ENCODE results near the gene ZNF132. TPM values are rescaled to one million over a fixed set of nuclear protein-coding genes. Genes with fewer than 3 reads are reported as not detected.

Gene ZNF132
- total RNA-seq, 1 donor from 2014 or later, result 1.0 TPM

DNA sequence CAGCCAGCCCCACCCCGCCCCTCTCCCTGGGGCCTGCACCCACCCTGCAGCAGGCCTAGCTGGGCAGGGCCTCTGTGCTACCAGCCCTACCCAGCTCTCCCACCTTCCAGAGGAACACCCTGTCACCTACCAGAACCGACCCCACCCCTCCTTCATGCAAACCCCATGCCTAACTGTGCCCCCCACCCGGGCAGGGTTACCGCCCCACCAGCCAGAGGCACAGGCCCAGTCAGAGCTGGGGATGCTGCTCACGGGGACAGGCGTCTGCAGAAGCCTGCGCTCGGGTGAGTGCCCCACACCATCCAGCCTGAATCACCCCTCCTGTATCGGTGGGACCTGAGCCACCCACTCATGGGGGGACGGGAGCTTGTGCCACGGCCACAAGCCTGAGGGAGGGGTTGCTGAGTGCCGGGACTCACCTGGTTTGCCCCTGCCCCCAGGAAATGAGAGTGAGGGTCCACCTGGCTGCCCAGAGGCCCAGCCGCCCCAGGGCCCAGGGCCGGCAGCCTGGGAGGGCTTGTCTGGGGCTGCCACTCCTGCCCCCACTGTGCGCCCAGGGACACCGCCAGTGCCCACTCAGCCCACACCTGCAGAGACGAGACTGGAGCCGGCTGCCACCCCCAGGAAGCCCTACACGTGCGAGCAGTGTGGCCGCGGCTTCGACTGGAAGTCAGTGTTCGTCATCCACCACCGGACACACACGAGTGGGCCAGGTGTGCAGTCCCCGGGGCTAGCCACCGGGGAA, 40.0 kb upstream of the ZNF132 start:
- Mint-ChIP-seq H3K27ac (no peak overlapping the region), H3K4me1 (peaks cover 10% of the 10 kb centered on the region), H3K27me3 (ENCODE audit: insufficient read depth, low read depth) (peaks cover 5% of the 10 kb centered on the region), H3K9me3 (no peaks in the 10 kb centered on the region), H3K4me3 (no peak overlapping the region), H3K36me3 (peaks cover 8% of the 10 kb centered on the region)
- Histone ChIP-seq H3K4me2 (no peak overlapping the region), H4K20me1 (ENCODE audit: low read depth) (no peaks in the 10 kb centered on the region), H3K36me3 (no peaks in the 10 kb centered on the region), H3K79me2 (ENCODE audit: low read depth) (no peaks in the 10 kb centered on the region), H3F3A (ENCODE audit: low read depth) (peaks cover 20% of the 10 kb centered on the region), H2AFZ (replicated peaks) (no peak overlapping the region), H3K27ac (no peak overlapping the region), H3K9me3 (ENCODE audit: low read depth) (no peaks in the 10 kb centered on the region), H3K4me1 (peaks cover 9% of the 10 kb centered on the region), H3K4me3 (no peak overlapping the region), H3K27me3 (no peaks in the 10 kb centered on the region), H3K9ac (no peak overlapping the region)
- no peak for DNase-seq (ENCODE audit: low spot score)
- no peak for TF ChIP-seq EZH2 (IDR thresholded peaks at IDR 0.05)
- TF ChIP-seq, protein P1, sequence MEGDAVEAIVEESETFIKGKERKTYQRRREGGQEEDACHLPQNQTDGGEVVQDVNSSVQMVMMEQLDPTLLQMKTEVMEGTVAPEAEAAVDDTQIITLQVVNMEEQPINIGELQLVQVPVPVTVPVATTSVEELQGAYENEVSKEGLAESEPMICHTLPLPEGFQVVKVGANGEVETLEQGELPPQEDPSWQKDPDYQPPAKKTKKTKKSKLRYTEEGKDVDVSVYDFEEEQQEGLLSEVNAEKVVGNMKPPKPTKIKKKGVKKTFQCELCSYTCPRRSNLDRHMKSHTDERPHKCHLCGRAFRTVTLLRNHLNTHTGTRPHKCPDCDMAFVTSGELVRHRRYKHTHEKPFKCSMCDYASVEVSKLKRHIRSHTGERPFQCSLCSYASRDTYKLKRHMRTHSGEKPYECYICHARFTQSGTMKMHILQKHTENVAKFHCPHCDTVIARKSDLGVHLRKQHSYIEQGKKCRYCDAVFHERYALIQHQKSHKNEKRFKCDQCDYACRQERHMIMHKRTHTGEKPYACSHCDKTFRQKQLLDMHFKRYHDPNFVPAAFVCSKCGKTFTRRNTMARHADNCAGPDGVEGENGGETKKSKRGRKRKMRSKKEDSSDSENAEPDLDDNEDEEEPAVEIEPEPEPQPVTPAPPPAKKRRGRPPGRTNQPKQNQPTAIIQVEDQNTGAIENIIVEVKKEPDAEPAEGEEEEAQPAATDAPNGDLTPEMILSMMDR (IDR thresholded peaks at IDR 0.05), result no peak
- no peak for TF ChIP-seq EZH2phosphoT487 (IDR thresholded peaks at IDR 0.05)

DNA sequence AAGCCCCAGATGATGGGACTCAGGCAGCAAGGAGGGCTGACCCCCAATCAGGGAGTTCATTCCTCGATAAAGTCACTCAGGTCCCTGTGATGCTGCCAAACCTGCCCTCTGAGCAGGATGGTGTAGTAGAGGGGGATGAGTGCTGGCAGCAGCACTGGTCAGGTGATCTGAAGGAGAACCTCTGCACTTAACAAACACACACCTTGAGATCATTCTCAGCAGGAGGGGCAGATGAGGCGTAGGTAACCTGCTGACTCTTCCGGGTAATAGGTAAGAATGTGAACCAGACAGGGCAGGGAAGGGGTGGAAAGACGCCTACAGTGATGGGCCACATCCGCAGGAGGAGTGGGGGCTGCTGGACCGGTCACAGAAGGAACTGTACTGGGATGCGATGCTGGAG, 39.4 kb upstream of the ZNF132 start:
- Mint-ChIP-seq H3K4me3 (peak overlapping the region; percentile 55), H3K27ac (no peak overlapping the region), H3K9me3 (no peaks in the 10 kb centered on the region), H3K36me3 (peaks cover 8% of the 10 kb centered on the region), H3K27me3 (ENCODE audit: insufficient read depth, low read depth) (peaks cover 7% of the 10 kb centered on the region), H3K4me1 (peaks cover 15% of the 10 kb centered on the region)
- peaks cover 22% of the 10 kb centered on the region for H3F3A ChIP-seq (ENCODE audit: low read depth)
- H3K9me3 ChIP-seq (ENCODE audit: low read depth), result no peaks in the 10 kb centered on the region
- H3K4me3 ChIP-seq, result no peak overlapping the region
- no peak overlapping the region for H3K9ac ChIP-seq
- H3K4me2 ChIP-seq, result no peak overlapping the region
- no peaks in the 10 kb centered on the region for H3K27me3 ChIP-seq
- peaks cover 9% of the 10 kb centered on the region for H3K4me1 ChIP-seq
- no peaks in the 10 kb centered on the region for H3K36me3 ChIP-seq
- no peaks in the 10 kb centered on the region for H4K20me1 ChIP-seq (ENCODE audit: low read depth)
- no peaks in the 10 kb centered on the region for H3K79me2 ChIP-seq (ENCODE audit: low read depth)
- DNase-seq (ENCODE audit: low spot score), result no peak
- TF ChIP-seq, protein P1 (IDR thresholded peaks at IDR 0.05), result no peak
- TF ChIP-seq EZH2 (IDR thresholded peaks at IDR 0.05) (no peak), EZH2phosphoT487 (IDR thresholded peaks at IDR 0.05) (no peak)
- H2AFZ ChIP-seq (replicated peaks), result no peak overlapping the region
- H3K27ac ChIP-seq, result no peak overlapping the region

DNA sequence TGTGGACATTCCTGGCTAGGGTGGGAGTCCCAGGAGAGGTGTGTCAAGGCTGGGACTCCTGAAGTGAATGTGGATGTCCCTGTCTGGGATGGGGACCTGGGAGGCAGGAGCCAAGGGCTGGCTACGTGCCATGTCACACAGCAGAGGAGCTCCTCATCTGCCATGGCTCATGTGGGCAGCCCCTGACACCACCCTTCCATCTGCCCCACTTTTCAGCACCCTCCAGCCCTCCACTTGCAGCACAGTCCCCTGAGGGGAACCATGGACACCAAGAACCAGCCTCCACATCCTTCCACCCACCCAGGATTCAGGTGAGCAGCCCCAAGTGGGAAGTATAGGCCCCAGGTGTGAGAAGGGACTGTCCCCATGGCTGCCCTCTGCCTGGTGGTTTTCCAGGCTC, 37.9 kb upstream of the ZNF132 start:
- H3K27ac ChIP-seq, result no peak overlapping the region
- H3K79me2 ChIP-seq (ENCODE audit: low read depth), result no peaks in the 10 kb centered on the region
- Mint-ChIP-seq H3K36me3 (peaks cover 8% of the 10 kb centered on the region), H3K27ac (no peak overlapping the region), H3K4me1 (peaks cover 15% of the 10 kb centered on the region), H3K4me3 (no peak overlapping the region), H3K27me3 (ENCODE audit: insufficient read depth, low read depth) (peaks cover 7% of the 10 kb centered on the region), H3K9me3 (no peaks in the 10 kb centered on the region)
- no peaks in the 10 kb centered on the region for H3K36me3 ChIP-seq
- H3F3A ChIP-seq (ENCODE audit: low read depth), result peaks cover 22% of the 10 kb centered on the region
- H3K9me3 ChIP-seq (ENCODE audit: low read depth), result no peaks in the 10 kb centered on the region
- no peak overlapping the region for H2AFZ ChIP-seq (replicated peaks)
- no peaks in the 10 kb centered on the region for H3K27me3 ChIP-seq
- no peak overlapping the region for H3K4me2 ChIP-seq
- no peaks in the 10 kb centered on the region for H4K20me1 ChIP-seq (ENCODE audit: low read depth)
- H3K9ac ChIP-seq, result no peak overlapping the region
- DNase-seq (ENCODE audit: low spot score), result no peak
- TF ChIP-seq, protein P1 (IDR thresholded peaks at IDR 0.05), result no peak
- TF ChIP-seq EZH2phosphoT487 (IDR thresholded peaks at IDR 0.05) (no peak), EZH2 (IDR thresholded peaks at IDR 0.05) (no peak)
- H3K4me3 ChIP-seq, result no peak overlapping the region
- peaks cover 9% of the 10 kb centered on the region for H3K4me1 ChIP-seq

All from neural progenitor cell (in vitro differentiated cells).